Activated B cell treated with CpG ODN at 0.5 μM for 24 hours (primary cell): ENCODE measurements around the gene SLC66A1. TPM values are rescaled to one million over a fixed set of nuclear protein-coding genes. Genes with fewer than 3 reads are reported as not detected.
"Not testable (repeated sequence)": the region's sequence is repeated elsewhere in the genome, so short reads cannot be mapped to it uniquely, and the experiment has no call there.

Experiments
- ATAC-seq: fragments of 200-7000 bp; cut with Tn5 transposase; one replicate; pipeline ENCODE4 v1.10.0; 2021; ENCODE audit warnings: low read depth, mild to moderate bottlenecking, moderate library complexity
- CTCF ChIA-PET: fragments of 350-600 bp; sonication (Branson Sonifier 250); formaldehyde crosslinking; loops from one replicate; lab custom pipeline; 2021; ENCODE audit warnings: antibody characterized with exemption; lab: Charles Lee
- POLR2A ChIA-PET: fragments of 350-600 bp; sonication (Branson Sonifier 250); formaldehyde crosslinking; loops from one replicate; lab custom pipeline; 2021; ENCODE audit warnings: antibody characterized with exemption; lab: Charles Lee
- DNase-seq: peaks from one replicate; pipeline ENCODE4 v3.0.0; 2022
- H3K27ac Mint-ChIP-seq: one replicate; pipeline ENCODE4 v1.8.0; 2020; ENCODE audit warnings: mixed read lengths
- H3K27me3 Mint-ChIP-seq: one replicate; pipeline ENCODE4 v1.8.0; 2021; ENCODE audit warnings: mixed read lengths
- H3K36me3 Mint-ChIP-seq: one replicate; pipeline ENCODE4 v1.8.0; 2021; ENCODE audit warnings: low read depth, mixed read lengths
- H3K4me1 Mint-ChIP-seq: one replicate; pipeline ENCODE4 v1.8.0; 2021; ENCODE audit warnings: mixed read lengths
- H3K4me3 Mint-ChIP-seq: one replicate; pipeline ENCODE4 v1.8.0; 2020; ENCODE audit warnings: mild to moderate bottlenecking, mixed read lengths
- H3K9me3 Mint-ChIP-seq: one replicate; pipeline ENCODE4 v1.8.0; 2020; ENCODE audit warnings: mixed read lengths
- CTCF ChIP-seq: fragments of 200-600 bp; IDR thresholded peaks from one replicate; pipeline ENCODE4 v1.8.0; 2022; ENCODE audit warnings: antibody characterized with exemption, mild to moderate bottlenecking
- intact Hi-C: fragments of 100-400 bp; cut with micrococcal nuclease; formaldehyde crosslinking; loops from one replicate; pipeline ENCODE4 v1.15.1; 2024
- total RNA-seq: library from RNA; stranded (reverse); gene quantifications from 2 replicates; pipeline ENCODE4 v1.2.3, GENCODE V29; 2022

Gene SLC66A1
- total RNA-seq, 1 donor from 2014 or later, result 11.9 TPM

GRCh38 chr1:19272064-19272463 is 40.1 kb upstream of the SLC66A1 start:
- intact Hi-C loops, result no loop called here
- Mint-ChIP-seq H3K9me3 (peaks cover 7% of the 10 kb centered on the region), H3K4me3 (no peak overlapping the region), H3K36me3 (no peaks in the 10 kb centered on the region), H3K27ac (no peak overlapping the region), H3K4me1 (no peaks in the 10 kb centered on the region), H3K27me3 (peaks cover 14% of the 10 kb centered on the region)
- ChIA-PET POLR2A (interaction anchor here (0.6 kb wide), 1 partner anchor 375 kb away, joined by 3 read pairs; no protein-coding TSS in a partner anchor), CTCF (no interaction called here)
- ATAC-seq (no peak), DNase-seq (no peak)
- TF ChIP-seq CTCF, result no peak

- Mint-ChIP-seq H3K4me1 (no peaks in the 10 kb centered on the region), H3K4me3 (no peak overlapping the region), H3K27ac (no peak overlapping the region), H3K27me3 (peaks cover 14% of the 10 kb centered on the region), H3K36me3 (no peaks in the 10 kb centered on the region), H3K9me3 (peaks cover 7% of the 10 kb centered on the region)
- DNase-seq (no peak), ATAC-seq (no peak)
- ChIA-PET CTCF (no interaction called here), POLR2A (no interaction called here)
- no peak for TF ChIP-seq CTCF
- intact Hi-C loops, result no loop called here
Measured at GRCh38 chr1:19273106-19273843, 38.9 kb upstream of the SLC66A1 start.

- peak; percentile 21 for ATAC-seq
- POLR2A ChIA-PET, result not testable (repeated sequence)
Measured at GRCh38 chr1:19273844-19274531, 38.1 kb upstream of the SLC66A1 start.

GRCh38 chr1:19274636-19275035 is 37.5 kb upstream of the SLC66A1 start:
- DNase-seq (no peak), ATAC-seq (no peak)
- H3K27ac Mint-ChIP-seq, result no peak overlapping the region
- CTCF ChIA-PET, result no interaction called here
- intact Hi-C loops, result no loop called here
- no peak for TF ChIP-seq CTCF
- peaks cover 10% of the 10 kb centered on the region for H3K9me3 Mint-ChIP-seq
- H3K4me1 Mint-ChIP-seq, result no peaks in the 10 kb centered on the region
- H3K4me3 Mint-ChIP-seq, result no peak overlapping the region
- POLR2A ChIA-PET, result no interaction called here
- H3K36me3 Mint-ChIP-seq, result no peaks in the 10 kb centered on the region
- H3K27me3 Mint-ChIP-seq, result peaks cover 14% of the 10 kb centered on the region

More at GRCh38 chr1:19273844-19274531, 38.1 kb upstream of the SLC66A1 start:
- H3K9me3 Mint-ChIP-seq, intact Hi-C loops, H3K4me3 Mint-ChIP-seq, H3K36me3 Mint-ChIP-seq, H3K4me1 Mint-ChIP-seq, DNase-seq, H3K27ac Mint-ChIP-seq, CTCF ChIA-PET: not testable (repeated sequence)
- H3K27me3 Mint-ChIP-seq, result peaks cover 14% of the 10 kb centered on the region

- POLR2A ChIA-PET, result no interaction called here
- TF ChIP-seq CTCF, result no peak
- Mint-ChIP-seq H3K9me3 (peaks cover 3% of the 10 kb centered on the region), H3K36me3 (peaks cover 2% of the 10 kb centered on the region), H3K27ac (no peak overlapping the region), H3K4me1 (peaks cover 5% of the 10 kb centered on the region), H3K27me3 (peaks cover 5% of the 10 kb centered on the region), H3K4me3 (no peak overlapping the region)
- intact Hi-C loops, result no loop called here
- DNase-seq (no peak), ATAC-seq (no peak)
- CTCF ChIA-PET, result no interaction called here
Measured at GRCh38 chr1:19283891-19284290, 28.2 kb upstream of the SLC66A1 start.
